Stimulated activated CD8-positive, alpha-beta memory T cell treated with anti-CD3 and anti-CD28 coated beads, Interleukin-2, amount 100 ng/mL, for 1 hour (primary cell): ENCODE data around the gene CA4.

Source experiments
- DNase-seq, 2 donors: peaks; one replicate each; pipeline ENCODE4 v3.0.0-alpha.2; 2020; ENCODE audit warnings: low read depth in 2 of 2

CA4 gene

GRCh38 chr17:60155427-60155814 is 5.6 kb downstream of the CA4 start:
- no peak for DNase-seq

- no peak for DNase-seq
Measured at GRCh38 chr17:60155815-60156214, 6.0 kb downstream of the CA4 start.

- no peak for DNase-seq
Measured at GRCh38 chr17:60156746-60157145, 7.0 kb downstream of the CA4 start.

- DNase-seq: no peak
Measured at GRCh38 chr17:60157487-60158040, 7.8 kb downstream of the CA4 start.

- no peak for DNase-seq
Measured at GRCh38 chr17:60158751-60159478, 9.1 kb downstream of the CA4 start.

GRCh38 chr17:60159479-60159866 is 9.7 kb downstream of the CA4 start:
- no peak for DNase-seq

- no peak for DNase-seq
Measured at GRCh38 chr17:60160829-60161501, 11.2 kb downstream of the CA4 start.

- DNase-seq: no peak
Measured at GRCh38 chr17:60161598-60162330, 12.0 kb downstream of the CA4 start.

GRCh38 chr17:60163108-60163784 is 13.5 kb downstream of the CA4 start:
- no peak for DNase-seq

GRCh38 chr17:60164164-60164563 is 14.4 kb downstream of the CA4 start:
- no peak for DNase-seq

GRCh38 chr17:60164697-60165096 is 14.9 kb downstream of the CA4 start:
- DNase-seq: no peak

- DNase-seq: no peak
Measured at GRCh38 chr17:60165223-60165622, 15.4 kb downstream of the CA4 start.

- DNase-seq: no peak
Measured at GRCh38 chr17:60165971-60166370, 16.2 kb downstream of the CA4 start.

GRCh38 chr17:60167065-60167741 is 17.4 kb downstream of the CA4 start:
- no peak for DNase-seq

- DNase-seq: no peak
Measured at GRCh38 chr17:60168654-60169053, 18.9 kb downstream of the CA4 start.

GRCh38 chr17:60169921-60170817 is 20.4 kb downstream of the CA4 start:
- no peak for DNase-seq

GRCh38 chr17:60170835-60171752 is 21.3 kb downstream of the CA4 start:
- DNase-seq: no peak

- no peak for DNase-seq
Measured at GRCh38 chr17:60171753-60172079, 21.9 kb downstream of the CA4 start.

- no peak for DNase-seq
Measured at GRCh38 chr17:60173304-60173819, 23.6 kb downstream of the CA4 start.
